ENCODE measurements around the gene ASIC1. TPM values are rescaled to one million over a fixed set of nuclear protein-coding genes. Genes with fewer than 3 reads are reported as not detected.

ASIC1 gene
- total RNA-seq, 1 experiment from 2014 or later, result 3.4 TPM

GRCh38 chr12:50060120-50060468, 2.7 kb downstream of the ASIC1 start:
- no peak for DNase-seq (ENCODE audit: low spot score)

GRCh38 chr12:50061171-50061570, 3.8 kb downstream of the ASIC1 start:
- DNase-seq (ENCODE audit: low spot score), result no peak

- no peak for DNase-seq (ENCODE audit: low spot score)
Observed at GRCh38 chr12:50061946-50062686, 4.7 kb downstream of the ASIC1 start.

GRCh38 chr12:50062728-50063460, 5.5 kb downstream of the ASIC1 start:
- DNase-seq (ENCODE audit: low spot score), result no peak

- DNase-seq (ENCODE audit: low spot score), result no peak
Observed at GRCh38 chr12:50065726-50066310, 8.4 kb downstream of the ASIC1 start.

- peak; percentile 54 for DNase-seq (ENCODE audit: low spot score)
Observed at GRCh38 chr12:50066402-50066801, 9.0 kb downstream of the ASIC1 start.

GRCh38 chr12:50069069-50069468, 11.7 kb downstream of the ASIC1 start:
- no peak for DNase-seq (ENCODE audit: low spot score)

GRCh38 chr12:50069539-50069938, 12.1 kb downstream of the ASIC1 start:
- DNase-seq (ENCODE audit: low spot score), result no peak

- DNase-seq (ENCODE audit: low spot score), result peak; percentile 75
Observed at GRCh38 chr12:50070314-50071060, 13.1 kb downstream of the ASIC1 start.

- DNase-seq (ENCODE audit: low spot score), result no peak
Observed at GRCh38 chr12:50072198-50072907, 15.0 kb downstream of the ASIC1 start.

GRCh38 chr12:50073206-50073605, 15.8 kb downstream of the ASIC1 start:
- DNase-seq (ENCODE audit: low spot score), result no peak

- no peak for DNase-seq (ENCODE audit: low spot score)
Observed at GRCh38 chr12:50073712-50074111, 16.3 kb downstream of the ASIC1 start.

GRCh38 chr12:50074936-50075807, 17.8 kb downstream of the ASIC1 start:
- DNase-seq (ENCODE audit: low spot score), result peak; percentile 75

GRCh38 chr12:50075808-50076170, 18.4 kb downstream of the ASIC1 start:
- DNase-seq (ENCODE audit: low spot score), result no peak

- DNase-seq (ENCODE audit: low spot score), result no peak
Observed at GRCh38 chr12:50077099-50077498, 19.7 kb downstream of the ASIC1 start.

- DNase-seq (ENCODE audit: low spot score), result no peak
Observed at GRCh38 chr12:50078281-50078680, 20.9 kb downstream of the ASIC1 start.

- DNase-seq (ENCODE audit: low spot score), result no peak
Observed at GRCh38 chr12:50079771-50080170, 22.4 kb downstream of the ASIC1 start.

- DNase-seq (ENCODE audit: low spot score), result no peak
Observed at GRCh38 chr12:50081096-50081808, 23.9 kb downstream of the ASIC1 start.

GRCh38 chr12:50082644-50083043, 25.2 kb downstream of the ASIC1 start:
- no peak for DNase-seq (ENCODE audit: low spot score)

GRCh38 chr12:50083301-50083700, 25.9 kb downstream of the ASIC1 start:
- DNase-seq (ENCODE audit: low spot score), result no peak
